HG03469 (cell line): ENCODE results near the gene ANO1.

Experiments used
- ATAC-seq: cut with Tn5 transposase; IDR thresholded peaks from one replicate; pipeline ENCODE4 v1.9.1; 2021; ENCODE audit warnings: mild to moderate bottlenecking, moderate library complexity, moderate number of reproducible peaks; ENCODE audit not compliant: unreplicated experiment

The ANO1 gene

GRCh38 chr11:70072461-70072860 is 5.7 kb upstream of the ANO1 start:
- no peak for ATAC-seq

GRCh38 chr11:70072861-70073755 is 5.0 kb upstream of the ANO1 start:
- ATAC-seq, result no peak

DNA sequence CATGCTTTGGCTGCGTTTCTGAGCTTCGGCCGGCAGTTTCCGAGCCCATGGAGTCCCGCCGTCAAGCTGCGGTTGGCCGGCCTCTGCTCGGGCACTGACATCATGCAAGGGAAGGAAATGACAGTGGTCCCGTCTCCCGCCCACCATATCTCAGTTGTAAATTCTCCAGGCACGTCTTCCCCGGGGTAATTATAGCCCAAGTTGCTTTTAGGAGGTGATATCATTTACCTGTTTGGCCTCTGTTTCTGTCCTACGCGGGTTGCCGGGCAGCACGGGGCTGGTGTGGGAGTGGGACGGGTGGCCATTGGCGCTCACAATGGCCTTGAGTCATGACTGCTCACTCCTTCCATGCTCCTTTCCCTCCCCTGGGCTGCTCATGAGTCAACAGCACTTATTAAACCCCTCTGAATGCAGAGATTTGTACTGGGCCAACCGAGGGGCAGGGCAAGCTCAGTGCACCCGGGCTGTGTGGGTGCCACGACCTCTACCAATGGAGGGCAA is 4.2 kb upstream of the ANO1 start:
- no peak for ATAC-seq

DNA sequence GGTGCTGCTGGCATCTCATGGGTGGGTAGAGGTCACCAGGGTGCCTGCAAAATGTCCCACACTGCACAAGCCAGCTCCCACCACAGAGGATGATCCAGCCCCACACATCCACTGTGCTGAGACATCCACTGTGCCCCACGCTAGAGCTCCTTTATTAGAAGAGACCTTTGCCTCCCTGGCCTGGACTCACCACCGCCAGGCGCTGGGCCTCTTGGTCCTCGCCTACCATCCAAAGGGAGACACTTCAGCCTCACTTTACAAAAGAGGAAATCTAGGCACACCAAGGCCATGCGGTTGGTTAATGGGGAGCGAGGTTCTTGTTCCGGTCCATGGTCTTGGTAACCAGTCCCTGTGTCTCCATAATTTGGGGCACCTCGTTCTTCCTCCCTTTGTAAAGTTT is 3.4 kb upstream of the ANO1 start:
- ATAC-seq, result no peak

- ATAC-seq, result no peak
These were observed 2.3 kb upstream of the ANO1 start for GRCh38 chr11:70075836-70076235.

- ATAC-seq, result no peak
These were observed 1.6 kb upstream of the ANO1 start for GRCh38 chr11:70076461-70076931.

DNA sequence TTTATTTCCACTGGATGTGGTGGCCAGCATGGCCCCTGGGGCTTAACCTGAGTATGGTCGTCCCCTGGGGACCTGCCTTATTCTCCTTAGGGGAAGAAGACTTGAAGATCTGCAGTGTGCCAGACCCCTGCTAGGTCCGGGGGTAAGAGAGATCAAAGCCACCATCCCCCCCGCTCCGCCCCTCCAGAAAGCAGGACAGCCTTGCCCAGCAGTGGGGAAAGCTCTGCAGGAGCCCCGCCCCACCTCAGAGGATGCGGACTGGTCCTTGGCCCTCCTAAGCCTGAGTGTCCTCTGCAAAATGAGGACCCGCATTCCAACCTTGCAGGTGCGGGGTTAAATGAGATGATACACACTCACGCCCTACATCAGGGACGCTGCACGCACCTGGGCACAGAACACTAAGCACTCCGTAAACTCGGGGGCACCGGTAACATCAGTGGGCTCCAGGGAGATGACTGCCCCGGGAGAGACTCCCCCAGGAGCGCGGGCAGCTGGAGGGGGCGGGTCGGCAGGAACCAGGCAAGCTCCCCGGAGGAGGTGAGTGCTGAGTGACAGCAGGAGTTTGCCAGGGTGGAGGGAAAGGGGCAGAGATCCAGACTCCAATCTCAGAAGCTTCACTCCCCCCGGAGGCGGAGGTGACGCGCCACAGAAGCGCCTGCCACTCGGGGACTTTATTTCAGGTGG is 564 bp upstream of the ANO1 start:
- no peak for ATAC-seq

GRCh38 chr11:70078781-70079616 is 882 bp downstream of the ANO1 start:
- no peak for ATAC-seq

GRCh38 chr11:70079691-70080090 is 1.6 kb downstream of the ANO1 start:
- no peak for ATAC-seq

DNA sequence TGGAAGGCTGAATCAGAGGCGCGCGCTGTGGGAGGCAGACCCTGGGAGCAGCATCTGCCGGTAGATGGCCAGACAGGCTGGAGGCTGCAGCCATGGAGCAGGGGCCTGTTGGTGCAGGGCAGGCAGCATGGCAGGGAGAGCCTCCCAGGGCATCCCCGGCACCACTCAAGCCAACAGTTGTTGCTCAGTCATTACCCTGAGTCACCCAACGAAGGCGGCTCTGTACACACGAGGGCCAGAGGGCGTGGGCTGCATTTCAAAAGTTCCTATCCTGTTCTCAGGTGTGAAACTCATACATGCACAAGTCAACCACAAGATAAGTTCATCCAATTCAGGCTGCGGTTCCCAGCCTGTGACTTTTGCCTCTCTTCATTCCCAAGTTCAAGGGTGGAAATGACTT is 2.6 kb downstream of the ANO1 start:
- ATAC-seq, result no peak

GRCh38 chr11:70082829-70083228 is 4.7 kb downstream of the ANO1 start:
- ATAC-seq, result no peak

- ATAC-seq, result no peak
These were observed 6.2 kb downstream of the ANO1 start for GRCh38 chr11:70084046-70084984.

DNA sequence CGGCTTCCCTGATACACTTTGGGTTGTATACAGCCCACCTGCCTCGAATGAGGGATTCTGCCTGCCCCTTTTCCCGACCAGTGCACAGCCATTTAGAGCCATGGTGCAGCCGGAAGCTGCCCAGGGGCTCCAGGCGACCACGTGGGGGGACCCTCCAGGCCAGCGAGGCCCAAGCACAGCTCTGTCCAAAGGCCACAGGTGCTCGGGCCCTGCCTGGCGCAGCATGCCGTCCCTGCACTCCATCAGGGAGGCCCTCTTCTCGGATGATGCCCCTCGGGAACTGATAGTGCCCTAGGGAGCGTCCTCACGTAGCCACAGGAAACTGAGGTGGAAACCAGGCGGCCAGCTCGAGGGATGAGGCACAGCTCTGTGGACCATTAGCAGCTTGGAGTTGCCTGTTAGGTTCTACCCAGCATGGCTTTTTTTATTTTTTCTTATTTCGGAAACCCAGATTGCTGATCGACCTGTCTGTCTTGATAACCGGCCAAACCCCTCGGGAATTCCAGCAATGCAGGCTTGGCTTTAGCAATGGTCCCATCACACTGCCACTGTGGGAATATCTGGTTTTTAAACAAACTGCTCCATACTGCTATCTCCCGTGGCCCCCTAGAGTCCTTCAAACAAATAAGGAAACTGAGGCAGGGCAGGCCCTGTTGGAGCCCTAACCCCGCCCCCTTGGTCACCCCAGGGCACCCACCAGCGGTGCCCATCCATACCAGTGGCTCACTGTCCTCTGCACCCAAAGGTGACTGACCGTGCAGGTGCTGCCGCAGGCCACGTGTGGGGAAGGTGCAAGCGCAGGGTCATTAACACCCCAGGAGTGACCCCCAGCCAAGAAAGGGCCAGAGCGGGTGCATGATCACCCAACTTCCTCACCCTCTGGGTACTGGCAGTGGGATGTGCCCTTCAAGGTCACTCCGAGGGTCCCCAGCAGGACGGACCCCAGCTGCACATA is 8.0 kb downstream of the ANO1 start:
- ATAC-seq, result no peak

DNA sequence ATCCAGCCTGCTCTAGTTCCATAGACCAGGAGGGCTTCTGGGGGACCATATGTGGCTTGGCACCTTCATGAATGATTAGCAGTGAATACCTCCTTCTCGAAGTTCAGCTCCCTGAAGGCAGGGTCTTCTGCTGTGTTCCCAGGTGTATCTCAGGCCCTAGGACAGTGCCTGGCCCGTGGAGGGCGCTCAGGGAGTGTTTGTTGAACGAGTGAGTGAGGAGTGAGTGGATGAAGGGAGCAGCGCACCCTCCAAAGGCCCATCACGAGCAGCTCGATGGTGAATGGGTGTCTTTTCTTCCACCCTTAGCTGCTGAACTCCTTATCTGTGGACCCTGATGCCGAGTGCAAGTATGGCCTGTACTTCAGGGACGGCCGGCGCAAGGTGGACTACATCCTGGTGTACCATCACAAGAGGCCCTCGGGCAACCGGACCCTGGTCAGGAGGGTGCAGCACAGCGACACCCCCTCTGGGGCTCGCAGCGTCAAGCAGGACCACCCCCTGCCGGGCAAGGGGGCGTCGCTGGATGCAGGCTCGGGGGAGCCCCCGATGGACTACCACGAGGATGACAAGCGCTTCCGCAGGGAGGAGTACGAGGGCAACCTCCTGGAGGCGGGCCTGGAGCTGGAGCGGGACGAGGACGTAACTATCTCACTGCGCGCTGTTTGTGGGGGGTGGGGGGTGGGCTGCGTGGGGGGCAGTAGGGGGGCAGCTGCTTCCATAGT is 9.5 kb downstream of the ANO1 start:
- no peak for ATAC-seq

DNA sequence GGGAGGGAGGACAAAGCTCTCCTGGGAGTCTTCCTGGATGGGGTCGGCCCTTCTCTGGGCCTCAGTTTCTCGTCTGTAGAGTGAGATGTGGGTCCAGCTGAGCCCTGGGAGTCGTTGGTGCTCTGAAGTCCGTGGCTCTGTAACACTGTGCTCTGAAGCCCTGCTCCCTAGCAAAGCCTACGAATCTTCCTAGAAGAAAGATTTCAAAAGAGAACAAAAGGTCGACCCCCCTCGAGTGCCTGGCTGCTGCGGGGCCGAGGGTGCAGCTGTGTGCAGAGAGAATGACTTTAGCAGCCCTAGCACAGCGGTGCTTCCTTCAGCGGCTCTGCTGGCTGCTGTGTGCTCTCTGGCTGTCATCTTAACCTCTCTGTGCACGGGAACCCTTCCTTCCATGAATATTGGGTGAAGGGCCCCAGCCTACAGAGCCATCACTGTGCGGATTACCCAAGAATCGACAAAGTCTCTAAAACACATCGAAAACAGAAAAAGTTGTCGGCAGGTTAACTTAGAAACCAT is 10.7 kb downstream of the ANO1 start:
- no peak for ATAC-seq

DNA sequence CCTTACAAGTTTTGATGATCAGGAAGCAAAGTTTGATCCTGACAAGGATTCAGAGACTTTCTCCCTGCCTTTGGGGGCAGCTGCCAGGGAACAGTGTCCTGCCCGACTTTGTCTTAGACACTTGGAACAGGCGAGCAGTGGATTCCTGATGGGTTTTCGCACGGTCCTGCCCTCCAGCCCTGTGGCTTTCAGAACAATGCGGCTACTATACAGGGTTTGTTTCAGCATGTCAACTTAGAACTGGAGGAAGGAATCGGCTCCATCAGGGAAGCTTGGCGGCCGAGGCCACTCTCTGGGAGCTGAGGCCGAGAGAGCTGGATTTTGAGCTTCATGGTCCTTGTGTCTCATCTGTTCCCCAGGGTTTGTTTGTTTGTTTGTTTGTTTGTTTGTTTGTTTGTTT is 11.5 kb downstream of the ANO1 start:
- ATAC-seq, result no peak

- no peak for ATAC-seq
These were observed 12.9 kb downstream of the ANO1 start for GRCh38 chr11:70090961-70091381.

- ATAC-seq, result no peak
These were observed 13.5 kb downstream of the ANO1 start for GRCh38 chr11:70091638-70092037.
